CD4-positive, alpha-beta T cell treated with Interleukin-21 for 1 hour (primary cell): ENCODE results near the gene STX16.

Source experiments
- DNase-seq: peaks from one replicate; pipeline ENCODE4 v3.0.0-alpha.2; 2020

Gene STX16, protein sequence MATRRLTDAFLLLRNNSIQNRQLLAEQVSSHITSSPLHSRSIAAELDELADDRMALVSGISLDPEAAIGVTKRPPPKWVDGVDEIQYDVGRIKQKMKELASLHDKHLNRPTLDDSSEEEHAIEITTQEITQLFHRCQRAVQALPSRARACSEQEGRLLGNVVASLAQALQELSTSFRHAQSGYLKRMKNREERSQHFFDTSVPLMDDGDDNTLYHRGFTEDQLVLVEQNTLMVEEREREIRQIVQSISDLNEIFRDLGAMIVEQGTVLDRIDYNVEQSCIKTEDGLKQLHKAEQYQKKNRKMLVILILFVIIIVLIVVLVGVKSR

GRCh38 chr20:58650776-58651558, at the start of gene STX16:
Gene STX16, plus strand, starts transcription at chr20:58651283. Its CDS starts 724 bp downstream, at chr20:58652007.
- DNase-seq: peak; percentile 89

GRCh38 chr20:58602124-58602523, 49.0 kb upstream of the STX16 start:
- DNase-seq: no peak

DNA sequence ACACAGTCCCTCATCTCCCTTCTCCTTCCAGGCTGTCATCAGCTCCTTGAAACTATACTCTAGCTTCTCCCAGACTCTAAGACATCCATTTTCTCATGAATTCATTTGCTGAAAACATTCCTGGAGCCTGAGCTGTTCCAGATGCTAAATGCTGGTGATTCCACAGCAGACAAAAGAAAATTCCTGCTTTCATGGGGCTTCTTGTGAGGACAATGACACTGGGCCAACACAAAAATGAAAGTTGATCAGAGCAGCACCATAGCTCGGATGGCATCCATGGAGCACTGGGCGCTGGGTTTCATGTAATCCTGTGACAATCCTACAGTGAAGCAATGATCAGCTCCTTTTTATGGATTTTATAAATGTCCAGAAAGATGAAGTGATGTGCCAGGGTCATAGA, 47.4 kb upstream of the STX16 start:
- DNase-seq: no peak

DNA sequence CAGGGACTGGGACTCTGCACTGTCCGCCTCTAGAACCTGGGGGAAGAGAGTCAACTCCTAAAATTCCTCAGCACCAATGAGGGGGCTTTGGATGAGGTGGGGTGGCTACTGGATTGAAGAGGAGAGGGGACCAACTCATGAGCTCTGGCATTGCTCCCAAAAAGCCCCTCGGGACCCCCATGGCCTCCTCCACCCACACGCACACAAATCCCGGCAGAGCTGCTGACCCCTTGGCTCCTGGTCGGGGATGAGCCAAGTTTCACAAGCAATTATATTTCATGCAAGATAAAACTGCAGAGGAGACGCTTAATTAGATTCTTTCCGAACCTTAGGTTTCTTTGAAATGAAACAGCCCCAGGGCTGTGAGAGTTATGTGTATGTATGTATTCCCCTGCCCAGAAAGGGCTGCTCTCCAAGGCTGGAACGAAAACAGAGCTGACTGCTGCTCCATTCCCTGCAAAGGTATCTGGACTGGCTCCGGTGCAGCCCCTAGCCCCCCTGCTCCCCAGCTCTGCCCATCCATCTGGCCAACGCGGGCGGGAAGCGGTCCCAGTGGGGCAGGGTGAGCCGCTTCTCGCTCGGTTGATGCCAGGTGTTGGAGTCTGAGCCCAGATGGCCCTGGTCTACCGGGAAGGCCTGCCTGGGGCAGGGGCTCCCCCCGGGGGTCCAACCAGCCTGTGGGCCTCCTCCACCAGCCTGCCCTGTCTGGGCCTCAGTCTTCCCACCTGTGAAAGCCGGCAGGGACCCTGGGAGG, 46.8 kb upstream of the STX16 start:
- no peak for DNase-seq

DNA sequence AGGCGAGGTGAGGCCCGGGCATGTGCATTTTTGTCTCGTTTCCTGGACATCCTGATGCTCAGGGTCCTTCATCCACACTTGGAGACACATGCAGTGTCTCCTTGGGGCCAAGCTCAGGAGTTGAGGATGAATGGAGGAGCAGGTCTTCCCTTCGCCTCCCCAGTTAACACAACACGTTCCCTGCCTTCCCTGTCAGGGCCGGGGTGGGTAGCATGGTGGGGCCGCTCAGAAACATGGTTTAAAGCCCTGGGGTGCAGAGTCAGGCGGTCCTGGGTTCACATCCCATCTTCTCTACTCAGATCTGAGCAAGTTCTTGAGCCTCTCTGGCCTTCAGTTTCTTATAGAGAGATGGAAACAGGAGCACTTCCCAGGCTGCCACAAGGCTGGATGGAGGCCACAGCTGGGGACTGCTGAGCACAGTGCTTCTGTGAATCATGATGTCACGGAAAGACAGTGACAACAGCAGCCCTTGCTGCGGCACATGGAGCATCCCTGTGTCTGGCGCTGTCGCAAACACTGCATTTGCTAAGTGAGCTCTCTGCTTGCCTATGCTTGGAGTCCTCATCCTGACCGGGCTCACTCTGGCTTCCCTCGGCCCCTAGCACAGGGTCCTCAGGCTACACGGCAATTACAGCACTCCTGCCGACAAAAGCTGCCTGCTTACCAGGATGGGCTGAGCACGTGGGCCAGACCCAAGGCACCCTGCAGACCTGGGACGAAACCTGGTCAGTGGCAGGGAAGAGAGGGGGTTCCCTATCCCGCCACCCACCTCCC, 45.6 kb upstream of the STX16 start:
- no peak for DNase-seq

DNA sequence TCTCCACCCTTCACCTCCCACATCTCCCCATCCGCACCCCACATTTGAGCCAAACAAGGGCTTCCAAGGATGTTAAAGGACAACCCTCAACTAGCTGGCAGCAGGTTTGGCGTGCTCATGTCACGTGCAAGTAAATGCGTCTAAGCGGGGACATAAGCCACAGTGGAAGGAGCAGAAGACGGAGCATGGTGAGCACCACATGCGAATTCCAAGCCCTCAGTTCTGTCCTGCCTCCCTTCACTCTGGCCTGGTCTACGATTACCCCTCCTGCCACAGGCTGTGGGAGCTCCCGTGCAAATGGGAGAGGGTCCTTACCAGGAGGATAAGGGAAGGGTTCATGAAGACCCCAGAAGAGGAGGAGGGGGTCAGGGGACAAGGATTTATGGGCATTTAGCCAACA, 44.9 kb upstream of the STX16 start:
- DNase-seq: no peak

- DNase-seq: no peak
Observed at GRCh38 chr20:58608096-58608840, 42.8 kb upstream of the STX16 start.

GRCh38 chr20:58609026-58609425, 42.1 kb upstream of the STX16 start:
- no peak for DNase-seq

DNA sequence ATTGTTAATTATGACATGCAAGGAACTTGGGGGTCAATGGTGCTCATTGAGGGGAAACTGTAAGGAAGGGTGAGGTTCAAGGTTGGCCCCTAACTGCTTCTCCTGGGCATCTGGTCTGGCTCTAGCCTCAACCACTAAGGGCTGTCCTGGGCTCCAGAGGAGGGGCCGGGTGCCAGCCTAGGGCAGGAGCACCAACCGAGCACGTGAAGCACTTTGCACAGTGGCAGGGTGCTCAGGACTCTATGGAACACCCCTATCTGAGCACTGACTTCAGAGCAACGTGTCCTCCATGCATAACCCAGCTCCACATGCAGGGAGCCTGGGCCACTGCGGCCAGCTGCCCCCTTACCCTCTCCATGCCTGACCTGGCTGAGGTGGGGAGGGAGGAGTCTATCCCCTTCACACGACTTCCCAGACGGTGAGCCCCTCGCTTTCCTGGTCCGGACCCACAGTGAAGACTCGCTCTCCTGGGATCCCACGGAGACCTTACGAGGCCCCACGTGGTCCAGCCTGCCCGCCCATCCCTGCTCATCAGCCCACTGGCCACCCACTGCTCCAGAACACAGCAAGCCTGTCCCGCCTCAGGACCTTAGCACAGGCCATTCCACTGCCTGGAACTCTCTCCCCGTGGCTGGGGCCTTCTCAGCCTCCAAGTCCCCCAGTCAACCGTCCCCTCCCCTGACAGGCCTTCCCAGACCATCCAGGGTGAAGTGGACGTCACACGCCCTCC, 40.8 kb upstream of the STX16 start:
- no peak for DNase-seq

- DNase-seq: no peak
Observed at GRCh38 chr20:58610811-58611210, 40.3 kb upstream of the STX16 start.

GRCh38 chr20:58611236-58612030, 39.6 kb upstream of the STX16 start:
- no peak for DNase-seq

DNA sequence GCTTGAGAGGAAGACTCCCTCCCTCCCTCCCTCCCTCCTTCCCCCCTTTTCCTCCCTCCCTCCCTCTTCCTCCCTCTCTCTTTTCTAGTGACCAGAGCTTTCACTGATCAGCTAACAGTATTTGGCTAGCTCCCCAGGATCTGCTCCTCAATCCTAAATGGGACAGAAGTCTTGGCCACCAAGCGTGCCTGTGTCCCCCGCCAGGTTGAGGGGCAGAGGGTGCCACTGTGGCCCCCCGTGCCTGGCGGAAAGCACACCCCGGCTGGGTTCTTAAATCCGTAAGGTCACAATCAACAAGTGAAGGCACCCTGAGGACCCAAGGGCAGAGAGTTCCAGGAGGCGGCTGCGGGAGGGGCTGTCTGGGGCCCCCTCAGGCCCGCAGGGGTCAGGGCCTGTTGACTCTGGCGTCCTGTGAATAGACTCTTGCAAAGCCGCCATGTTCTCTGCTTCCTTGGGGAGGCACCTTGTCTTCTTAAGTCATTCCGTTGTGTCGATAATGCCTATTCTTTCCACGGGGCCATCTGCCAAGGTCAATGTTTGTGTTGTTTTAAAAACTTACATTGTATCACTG, 38.9 kb upstream of the STX16 start:
- no peak for DNase-seq

DNA sequence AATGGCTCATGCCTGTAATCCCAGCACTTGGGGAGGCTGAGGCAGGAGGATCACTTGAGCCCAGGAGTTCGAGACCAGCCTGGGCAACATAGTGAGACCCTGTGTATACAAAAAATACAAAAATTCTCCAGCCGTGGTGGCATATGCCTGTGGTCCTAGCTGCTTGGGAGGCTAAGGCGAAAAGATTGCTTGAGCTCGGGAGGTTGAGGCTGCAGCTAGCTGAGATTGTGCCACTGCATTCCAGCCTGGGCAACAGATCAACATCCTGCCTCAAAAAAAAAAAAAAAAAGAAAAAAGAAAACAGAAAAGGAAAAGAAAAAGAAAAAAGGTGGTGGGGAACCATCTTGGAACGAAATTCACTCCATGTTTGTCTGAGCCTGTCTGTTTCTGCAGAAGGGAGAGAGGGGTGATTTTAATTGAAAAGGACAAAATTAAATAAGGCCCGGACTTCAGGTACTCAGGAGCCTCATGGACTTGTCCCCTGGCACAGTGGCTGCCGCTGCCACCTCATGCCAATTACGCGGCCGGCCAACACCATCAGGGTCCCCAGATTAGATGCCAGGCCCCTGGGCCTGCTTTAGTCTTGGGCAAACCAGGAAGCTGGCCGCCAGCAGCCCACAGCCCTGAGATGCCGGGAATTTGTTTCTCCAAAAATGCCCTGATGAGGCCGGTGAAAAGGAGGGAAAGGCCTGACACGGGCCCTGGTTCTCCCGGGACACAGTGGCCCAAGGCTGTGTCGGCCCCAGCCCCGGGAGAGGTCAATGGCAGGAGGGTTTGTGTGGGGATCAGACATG, 37.8 kb upstream of the STX16 start:
- DNase-seq: no peak

- DNase-seq: no peak
Observed at GRCh38 chr20:58614366-58614765, 36.7 kb upstream of the STX16 start.

DNA sequence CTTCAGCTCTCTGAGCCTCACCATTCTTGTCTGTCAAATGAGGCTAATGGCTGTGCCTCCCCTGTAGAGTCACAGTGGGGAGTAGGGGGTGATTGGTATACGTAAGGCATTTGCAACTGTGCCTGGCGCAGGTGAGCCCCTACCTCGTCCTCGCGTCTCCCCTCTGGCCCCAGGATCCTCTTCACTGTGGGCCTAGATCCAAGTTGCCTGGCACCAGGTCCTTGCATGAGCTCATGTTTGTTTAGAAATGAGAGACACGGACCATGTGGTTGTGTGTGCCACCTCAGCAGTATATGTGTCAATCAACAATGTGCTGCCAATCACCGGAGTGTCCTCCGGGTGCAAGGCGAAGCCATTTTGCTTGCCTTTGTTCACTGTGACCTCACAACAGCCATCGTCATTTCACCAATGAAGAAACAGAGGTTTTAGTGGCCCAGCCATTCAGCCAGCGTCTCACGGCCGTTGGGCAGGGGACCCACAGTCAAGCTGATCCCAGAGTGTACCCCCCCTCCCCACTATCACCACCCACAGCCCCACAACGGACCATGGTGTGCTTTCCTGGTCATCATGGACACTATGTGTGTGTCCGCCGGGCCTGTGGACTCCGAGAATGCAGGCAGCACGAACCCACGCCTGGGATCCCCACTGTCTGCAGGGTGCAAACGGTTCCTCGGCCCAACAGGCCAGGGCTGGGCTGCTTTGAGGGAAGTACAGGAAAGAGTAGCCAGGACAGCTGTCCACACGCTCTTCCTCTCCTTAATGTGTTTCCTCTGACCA, 35.9 kb upstream of the STX16 start:
- DNase-seq: no peak

GRCh38 chr20:58616411-58616810, 34.7 kb upstream of the STX16 start:
- DNase-seq: no peak

GRCh38 chr20:58617158-58617557, 33.9 kb upstream of the STX16 start:
- DNase-seq: no peak

- no peak for DNase-seq
Observed at GRCh38 chr20:58618351-58619076, 32.6 kb upstream of the STX16 start.
